HEK293 (cell line): ENCODE measurements around the gene ARHGDIB.

Experiments used
- CTCF ChIA-PET: fragments of 350-600 bp; formaldehyde crosslinking; extraction: SDS; loops from one replicate; lab custom pipeline; 2021; ENCODE audit warnings: antibody characterized with exemption; lab: Yijun Ruan, JAX
- POLR2A ChIA-PET: fragments of 300-600 bp; formaldehyde crosslinking; extraction: SDS; loops from one replicate; lab custom pipeline; 2020; ENCODE audit warnings: antibody characterized with exemption, inconsistent platforms; lab: Yijun Ruan, JAX
- H3K27ac ChIP-seq: fragments of 200-500 bp; sonication (Bioruptor generic); 2 replicates; pipeline ENCODE4 v1.5.1; 2014; ENCODE audit warnings: low read depth, low read length, control low read depth, inconsistent platforms; ENCODE audit errors: extremely low read depth
- H3K36me3 ChIP-seq, 2 experiments: fragments of 200-500 bp in 1 of 2; sonication (Bioruptor generic) in 1 of 2; 1 replicate in 1 of 2; 2 replicates in 1 of 2; pipeline ENCODE4 v1.5.1; 2014 to 2017; ENCODE audit warnings: inconsistent platforms in 2 of 2, low read length in 2 of 2; ENCODE audit not compliant: control insufficient read depth in 2 of 2, insufficient read depth in 1 of 2
- H3K4me1 ChIP-seq: fragments of 200-500 bp; sonication (Bioruptor generic); 2 replicates; pipeline ENCODE4 v1.5.1; 2014; ENCODE audit warnings: mild to moderate bottlenecking, low read length, inconsistent platforms; ENCODE audit not compliant: control insufficient read depth, insufficient read depth
- H3K4me3 ChIP-seq: 2 replicates; pipeline ENCODE4 v1.5.1; 2011; ENCODE audit warnings: low read depth, mild to moderate bottlenecking, control low read depth, low read length, moderate library complexity
- H3K9me3 ChIP-seq: fragments of 200-500 bp; sonication (Bioruptor generic); 2 replicates; pipeline ENCODE4 v1.5.1; 2014; ENCODE audit warnings: low read depth, low read length, inconsistent platforms; ENCODE audit not compliant: control insufficient read depth, insufficient read depth
- AEBP2 ChIP-seq: fragments of 450-650 bp; formaldehyde crosslinking; IDR thresholded peaks from 2 replicates; pipeline ENCODE4 v1.5.1; 2016; ENCODE audit warnings: missing biosample characterization, missing genetic modification characterization, borderline replicate concordance
- HOXA7 ChIP-seq: sonication (generic); formaldehyde crosslinking; IDR thresholded peaks from 2 replicates; pipeline ENCODE4 v1.8.1; 2022; ENCODE audit warnings: missing genetic modification reagents, borderline replicate concordance
- KLF17 ChIP-seq: fragments of 450-650 bp; formaldehyde crosslinking; IDR thresholded peaks from 2 replicates; pipeline ENCODE4 v1.5.1; 2016; ENCODE audit warnings: missing biosample characterization, missing genetic modification characterization
- PRDM10 ChIP-seq: fragments of 450-650 bp; formaldehyde crosslinking; IDR thresholded peaks from 2 replicates; pipeline ENCODE4 v1.5.1; 2016; ENCODE audit warnings: missing biosample characterization, missing genetic modification characterization
- ZFP69B ChIP-seq: fragments of 450-650 bp; formaldehyde crosslinking; IDR thresholded peaks from 2 replicates; pipeline ENCODE4 v1.5.1; 2016; ENCODE audit warnings: missing biosample characterization, missing genetic modification characterization
- ZNF132 ChIP-seq: fragments of 450-650 bp; formaldehyde crosslinking; IDR thresholded peaks from 2 replicates; pipeline ENCODE4 v1.5.1; 2017; ENCODE audit warnings: missing biosample characterization, missing genetic modification characterization, borderline replicate concordance
- ZNF18 ChIP-seq: fragments of 450-650 bp; formaldehyde crosslinking; IDR thresholded peaks from 2 replicates; pipeline ENCODE4 v1.5.1; 2016; ENCODE audit warnings: missing biosample characterization, missing genetic modification characterization
- ZNF311 ChIP-seq: fragments of 450-650 bp; formaldehyde crosslinking; IDR thresholded peaks from 2 replicates; pipeline ENCODE4 v1.5.1; 2017; ENCODE audit warnings: missing biosample characterization, missing genetic modification characterization, borderline replicate concordance
- ZNF391 ChIP-seq: fragments of 450-650 bp; formaldehyde crosslinking; IDR thresholded peaks from 2 replicates; pipeline ENCODE4 v1.5.1; 2016; ENCODE audit warnings: low read depth, missing biosample characterization, missing genetic modification characterization, borderline replicate concordance
- ZNF426 ChIP-seq: fragments of 450-650 bp; formaldehyde crosslinking; IDR thresholded peaks from 2 replicates; pipeline ENCODE4 v1.5.1; 2017; ENCODE audit warnings: missing biosample characterization, missing genetic modification characterization, mild to moderate bottlenecking, inconsistent platforms, moderate library complexity
- ZNF521 ChIP-seq: fragments of 450-650 bp; formaldehyde crosslinking; IDR thresholded peaks from 2 replicates; pipeline ENCODE4 v1.5.1; 2017; ENCODE audit warnings: missing biosample characterization, mild to moderate bottlenecking, missing genetic modification characterization
- ZNF645 ChIP-seq: fragments of 450-650 bp; formaldehyde crosslinking; IDR thresholded peaks from 2 replicates; pipeline ENCODE4; 2016; ENCODE audit warnings: missing biosample characterization, missing genetic modification characterization
- ZNF777 ChIP-seq: fragments of 450-650 bp; formaldehyde crosslinking; IDR thresholded peaks from 2 replicates; pipeline ENCODE4 v1.5.1; 2017; ENCODE audit warnings: missing biosample characterization, missing genetic modification characterization, borderline replicate concordance
- ZNF843 ChIP-seq: fragments of 450-650 bp; formaldehyde crosslinking; IDR thresholded peaks from 2 replicates; pipeline ENCODE4 v1.5.1; 2016; ENCODE audit warnings: missing biosample characterization, missing genetic modification characterization
- ZSCAN18 ChIP-seq: fragments of 450-650 bp; formaldehyde crosslinking; IDR thresholded peaks from 2 replicates; pipeline ENCODE4 v1.5.1; 2016; ENCODE audit warnings: missing biosample characterization, missing genetic modification characterization
- ZSCAN5A ChIP-seq: fragments of 450-650 bp; formaldehyde crosslinking; IDR thresholded peaks from 2 replicates; pipeline ENCODE4 v1.5.1; 2016; ENCODE audit warnings: missing biosample characterization, missing genetic modification characterization
- ZXDB ChIP-seq: fragments of 450-650 bp; formaldehyde crosslinking; IDR thresholded peaks from 2 replicates; pipeline ENCODE4 v1.5.1; 2016; ENCODE audit warnings: missing biosample characterization, missing genetic modification characterization

Gene ARHGDIB

GRCh38 chr12:15005064-15005463 is 43.7 kb upstream of the ARHGDIB start:
- Histone ChIP-seq H3K4me3 (no peak overlapping the region), H3K36me3 (no peaks in the 10 kb centered on the region), H3K9me3 (no peaks in the 10 kb centered on the region), H3K27ac (no peak overlapping the region), H3K4me1 (no peaks in the 10 kb centered on the region)
- ChIA-PET CTCF (interaction anchor here (0.9 kb wide), 2 partner anchors 10 to 14 kb away, joined by 3 to 4 read pairs; no protein-coding TSS in a partner anchor), POLR2A (no interaction called here)
- TF ChIP-seq ZSCAN5A (no peak), ZNF843 (no peak), ZNF426 (tag by site-specific recombination) (no peak), AEBP2 (tag by site-specific recombination) (no peak), PRDM10 (no peak)

- Histone ChIP-seq H3K36me3 (no peaks in the 10 kb centered on the region), H3K9me3 (no peaks in the 10 kb centered on the region)
- TF ChIP-seq ZFP69B (tag by site-specific recombination) = no peak
- no peak for TF ChIP-seq ZNF777 (tag by site-specific recombination)
- TF ChIP-seq, all 188 proteins: peak for 0
- POLR2A ChIA-PET = no interaction called here
- CTCF ChIA-PET = interaction anchor here (1.3 kb wide), 1 partner anchor 9 kb away, joined by 4 read pairs; no protein-coding TSS in a partner anchor
- no peak overlapping the region for H3K27ac ChIP-seq
- no peak overlapping the region for H3K4me3 ChIP-seq
- no peaks in the 10 kb centered on the region for H3K4me1 ChIP-seq
Observed at GRCh38 chr12:15004421-15004820, 43.0 kb upstream of the ARHGDIB start.

- POLR2A ChIA-PET = no interaction called here
- H3K36me3 ChIP-seq = no peaks in the 10 kb centered on the region
- no peak overlapping the region for H3K4me3 ChIP-seq
- no peak overlapping the region for H3K27ac ChIP-seq
- CTCF ChIA-PET = interaction anchor here (0.7 to 1.5 kb wide), 2 partner anchors 13 to 246 kb away, joined by 4 to 5 read pairs; no protein-coding TSS in a partner anchor
- no peaks in the 10 kb centered on the region for H3K9me3 ChIP-seq
- H3K4me1 ChIP-seq = no peaks in the 10 kb centered on the region
- TF ChIP-seq ZNF18 (tag by site-specific recombination) (no peak), KLF17 (tag by site-specific recombination) (no peak), ZSCAN18 (tag by site-specific recombination) (no peak), ZNF132 (tag by site-specific recombination) (no peak), ZNF521 (no peak), ZNF645 (tag by site-specific recombination) (no peak), ZNF391 (tag by site-specific recombination) (no peak), HOXA7 (CRISPR knock-in tag) (no peak), ZNF311 (tag by site-specific recombination) (no peak), ZXDB (tag by site-specific recombination) (no peak)
Observed at GRCh38 chr12:15001733-15002382, 40.5 kb upstream of the ARHGDIB start.
